A549 (cell line): Measurements from ENCODE around the gene LIN37. TPM values are rescaled to one million over a fixed set of nuclear protein-coding genes. Genes with fewer than 3 reads are reported as not detected.

Experiments
- ATAC-seq, 2 experiments: fragments of 200-7000 bp in 1 of 2; fragments of >200 bp in 1 of 2; cut with Nextera tagmentation in 1 of 2; cut with Tn5 transposase in 1 of 2; 3 replicates each; pipeline versions ENCODE4 v1.8.0 to v1.9.1; 2018 to 2020; ENCODE audit warnings: mild to moderate bottlenecking in 1 of 2, moderate library complexity in 1 of 2
- CTCF ChIA-PET: fragments of 300-600 bp; sonication (Branson Sonifier 250); formaldehyde crosslinking; extraction: SDS; loops from one replicate; lab custom pipeline; 2021; ENCODE audit warnings: antibody characterized with exemption, inconsistent platforms; lab: Yijun Ruan, JAX
- POLR2A ChIA-PET: fragments of 350-600 bp; formaldehyde crosslinking; extraction: SDS; loops from one replicate; lab custom pipeline; 2021; ENCODE audit warnings: antibody characterized with exemption, inconsistent platforms; lab: Yijun Ruan, JAX
- DNase-seq, 2 experiments: peaks; one replicate each; pipeline versions ENCODE4 v3.0.0 to v3.0.0-alpha.2; 2011 to 2016; ENCODE audit warnings: low read depth in 1 of 2, low spot score in 1 of 2
- FAIRE-seq: peaks from 2 replicates; lab custom pipeline; 2011; peaks lifted over from hg19 to GRCh38; lab: Jason Lieb, UNC
- H3K27ac ChIP-seq, 2 experiments: fragments of >200 bp; sonication (Bioruptor Twin); formaldehyde crosslinking; 3 replicates each; pipeline ENCODE4 v1.5.1; 2016 to 2017
- H3K4me1 ChIP-seq: fragments of >200 bp; sonication (Bioruptor Twin); formaldehyde crosslinking; 3 replicates; pipeline ENCODE4 v1.6.1; 2016
- H3K4me2 ChIP-seq: fragments of >200 bp; sonication (Bioruptor Twin); formaldehyde crosslinking; 3 replicates; pipeline ENCODE4 v1.6.1; 2016
- H3K4me3 ChIP-seq: fragments of >200 bp; sonication (Bioruptor Twin); formaldehyde crosslinking; 3 replicates; pipeline ENCODE4 v1.5.1; 2016
- H3K9me3 ChIP-seq: fragments of >200 bp; sonication (Bioruptor Twin); formaldehyde crosslinking; 3 replicates; pipeline ENCODE4 v1.6.1; 2016
- CEBPB ChIP-seq, 2 experiments: fragments of >200 bp in 1 of 2; sonication (Bioruptor Twin) in 1 of 2; formaldehyde crosslinking in 1 of 2; IDR thresholded peaks; 2 replicates each; pipeline ENCODE4 v1.6.1; 2012 to 2016
- CHD2 ChIP-seq: fragments of 150-350 bp; IDR thresholded peaks from 2 replicates; pipeline ENCODE4 v1.6.1; 2014; ENCODE audit warnings: low read length; ENCODE audit not compliant: partially characterized antibody
- EP300 ChIP-seq, 2 experiments: fragments of >200 bp; sonication (Bioruptor Twin); formaldehyde crosslinking; IDR thresholded peaks; 2 replicates in 1 of 2; 3 replicates in 1 of 2; pipeline ENCODE4 v1.6.1; 2016 to 2017
- FOSL2 ChIP-seq, 2 experiments: fragments of 450-650 bp in 1 of 2; fragments of >200 bp in 1 of 2; sonication (Bioruptor Twin) in 1 of 2; formaldehyde crosslinking; IDR thresholded peaks; 2 replicates each; pipeline versions ENCODE4 v1.5.0 to v1.6.1; 2016 to 2020; ENCODE audit warnings: mild to moderate bottlenecking in 1 of 2, moderate library complexity in 1 of 2
- GATA3 ChIP-seq: IDR thresholded peaks from 2 replicates; pipeline ENCODE4 v1.6.1; 2012; ENCODE audit warnings: borderline replicate concordance
- JUN ChIP-seq, 2 experiments: fragments of >200 bp; sonication (Bioruptor Twin); formaldehyde crosslinking; IDR thresholded peaks; 2 replicates in 1 of 2; 3 replicates in 1 of 2; pipeline ENCODE4 v1.6.1; 2016 to 2017
- MAX ChIP-seq: IDR thresholded peaks from 2 replicates; pipeline ENCODE4 v1.6.1; 2012
- MYC ChIP-seq: IDR thresholded peaks from 2 replicates; pipeline ENCODE4 v1.6.1; 2012; ENCODE audit warnings: mild to moderate bottlenecking, inconsistent platforms, low read length, improper control_type of control experiment, borderline replicate concordance
- PBX3 ChIP-seq: IDR thresholded peaks from 2 replicates; pipeline ENCODE4 v1.6.1; 2012
- PHF8 ChIP-seq: fragments of 200-600 bp; sonication (generic); IDR thresholded peaks from 2 replicates; pipeline ENCODE4 v1.6.1; 2016; ENCODE audit warnings: low read depth, mild to moderate bottlenecking, antibody characterized with exemption, moderate library complexity, borderline replicate concordance
- POLR2A ChIP-seq: IDR thresholded peaks from 2 replicates; pipeline ENCODE4 v1.6.1; 2012; ENCODE audit warnings: mild to moderate bottlenecking, low read length
- POLR2AphosphoS2 ChIP-seq: conservative IDR thresholded peaks from 2 replicates; pipeline ENCODE4 v1.6.1; 2012; ENCODE audit warnings: low read length, improper control_type of control experiment, inconsistent platforms
- RCOR1 ChIP-seq: fragments of 150-350 bp; IDR thresholded peaks from 2 replicates; pipeline ENCODE4 v1.6.1; 2014; ENCODE audit warnings: antibody characterized with exemption, low read length, low read depth
- RFX5 ChIP-seq: fragments of 450-650 bp; IDR thresholded peaks from 2 replicates; pipeline ENCODE4 v1.7.1; 2014; ENCODE audit warnings: antibody characterized with exemption, mild to moderate bottlenecking, moderate library complexity
- TP53 ChIP-seq: fragments of 250-450 bp; sonication (Bioruptor Pico); IDR thresholded peaks from 2 replicates; pipeline ENCODE4 v1.5.0; 2021; ENCODE audit warnings: mild to moderate bottlenecking, moderate library complexity
- ZFP36 ChIP-seq: fragments of 450-650 bp; IDR thresholded peaks from 2 replicates; pipeline ENCODE4 v1.6.1; 2014; ENCODE audit warnings: borderline replicate concordance; ENCODE audit not compliant: partially characterized antibody
- ZNF302 ChIP-seq: fragments of 250-450 bp; sonication (Bioruptor Pico); IDR thresholded peaks from 2 replicates; pipeline ENCODE4 v1.9.0; 2021; ENCODE audit warnings: inconsistent platforms, mild to moderate bottlenecking, moderate library complexity
- WGBS: methylation state at CpG from one replicate; pipeline ENCODE4 v1.1.6; 2017; ENCODE audit errors: missing lambda C conversion rate; 5-methylcytosine and 5-hydroxymethylcytosine counted together
- polyA minus RNA-seq: library from RNA; depleted of rRNA, polyadenylated mRNA; stranded (reverse); fragments of >200 nt; gene quantifications from 2 replicates; pipeline ENCODE4 v1.2.3, GENCODE V29; 2011; rRNA and poly(A)+ RNA removed
- polyA plus RNA-seq, 4 experiments: library from polyadenylated mRNA; depleted of rRNA in 3 of 4; stranded (reverse); fragments of >200 nt; fragmentation: RNase III in 1 of 4; extraction: RNeasy Plus Mini Kit Qiagen cat#74134 plus additional on column Dnase treatment in 1 of 4; gene quantifications; 2 replicates in 3 of 4; 3 replicates in 1 of 4; pipeline ENCODE4 v1.2.3, GENCODE V29; 2011 to 2017
- TF ChIP-seq, protein P1 (sequence below): fragments of 200-600 bp; sonication (generic); IDR thresholded peaks from 2 replicates; pipeline ENCODE4 v1.6.1; 2016; ENCODE audit warnings: antibody characterized with exemption, mild to moderate bottlenecking, moderate library complexity
- TF ChIP-seq, protein P2 (sequence below): fragments of 450-650 bp; IDR thresholded peaks from 2 replicates; pipeline ENCODE4 v1.6.1; 2014; ENCODE audit warnings: antibody characterized with exemption
- TF ChIP-seq, protein P3 (sequence below): fragments of >200 bp; sonication (Bioruptor Twin); formaldehyde crosslinking; IDR thresholded peaks from 3 replicates; pipeline ENCODE4 v1.6.1; 2016

Gene LIN37
- polyA plus RNA-seq (2011; rRNA removed) (8.1 and 11.5 TPM in 2 replicates), polyA plus RNA-seq (2017; fragmentation: RNase III; extraction: RNeasy Plus Mini Kit Qiagen cat#74134 plus additional on column Dnase treatment) (20.4 to 23.1 TPM (median 22.0 TPM) in 3 replicates), polyA minus RNA-seq (13.5 and 24.5 TPM in 2 replicates)
- 17.3 and 20.2 TPM in 2 replicates for polyA plus RNA-seq (2012; cell fraction: cytosol; rRNA removed)
- 66.8 and 67.2 TPM in 2 replicates for polyA plus RNA-seq (2012; cell fraction: nucleus; rRNA removed)

GRCh38 chr19:35748106-35749020 lies at the start of gene LIN37:
Gene LIN37, plus strand, starts transcription at chr19:35748576. Its CDS starts 149 bp downstream, at chr19:35748725.
- Histone ChIP-seq H3K9me3 (no peaks in the 10 kb centered on the region), H3K4me3 (peak within 1 kb of the TSS; percentile 75), H3K4me2 (peak within 1 kb of the TSS; percentile 94), H3K4me1 (peaks cover 28% of the 10 kb centered on the region), H3K27ac (peak within 1 kb of the TSS; percentile 76 to 87)
- peak; percentile 100 for DNase-seq
- ATAC-seq: peak; percentile 75 to 86
- ChIA-PET POLR2A (interaction anchor here (0.6 to 1.6 kb wide), 23 partner anchors 8 to 913 kb away, joined by 3 to 35 read pairs (median 4); partner anchors contain the start of genes APLP1, COX6B1, HSPB6 and POLR2I), CTCF (interaction anchor here (0.8 to 2.1 kb wide), 13 partner anchors 9 to 238 kb away, joined by 3 to 8 read pairs (median 3); partner anchors contain the start of gene HSPB6)
- TF ChIP-seq ZFP36: no peak
- TF ChIP-seq, protein P1, sequence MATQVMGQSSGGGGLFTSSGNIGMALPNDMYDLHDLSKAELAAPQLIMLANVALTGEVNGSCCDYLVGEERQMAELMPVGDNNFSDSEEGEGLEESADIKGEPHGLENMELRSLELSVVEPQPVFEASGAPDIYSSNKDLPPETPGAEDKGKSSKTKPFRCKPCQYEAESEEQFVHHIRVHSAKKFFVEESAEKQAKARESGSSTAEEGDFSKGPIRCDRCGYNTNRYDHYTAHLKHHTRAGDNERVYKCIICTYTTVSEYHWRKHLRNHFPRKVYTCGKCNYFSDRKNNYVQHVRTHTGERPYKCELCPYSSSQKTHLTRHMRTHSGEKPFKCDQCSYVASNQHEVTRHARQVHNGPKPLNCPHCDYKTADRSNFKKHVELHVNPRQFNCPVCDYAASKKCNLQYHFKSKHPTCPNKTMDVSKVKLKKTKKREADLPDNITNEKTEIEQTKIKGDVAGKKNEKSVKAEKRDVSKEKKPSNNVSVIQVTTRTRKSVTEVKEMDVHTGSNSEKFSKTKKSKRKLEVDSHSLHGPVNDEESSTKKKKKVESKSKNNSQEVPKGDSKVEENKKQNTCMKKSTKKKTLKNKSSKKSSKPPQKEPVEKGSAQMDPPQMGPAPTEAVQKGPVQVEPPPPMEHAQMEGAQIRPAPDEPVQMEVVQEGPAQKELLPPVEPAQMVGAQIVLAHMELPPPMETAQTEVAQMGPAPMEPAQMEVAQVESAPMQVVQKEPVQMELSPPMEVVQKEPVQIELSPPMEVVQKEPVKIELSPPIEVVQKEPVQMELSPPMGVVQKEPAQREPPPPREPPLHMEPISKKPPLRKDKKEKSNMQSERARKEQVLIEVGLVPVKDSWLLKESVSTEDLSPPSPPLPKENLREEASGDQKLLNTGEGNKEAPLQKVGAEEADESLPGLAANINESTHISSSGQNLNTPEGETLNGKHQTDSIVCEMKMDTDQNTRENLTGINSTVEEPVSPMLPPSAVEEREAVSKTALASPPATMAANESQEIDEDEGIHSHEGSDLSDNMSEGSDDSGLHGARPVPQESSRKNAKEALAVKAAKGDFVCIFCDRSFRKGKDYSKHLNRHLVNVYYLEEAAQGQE: peak; percentile 92
- TF ChIP-seq POLR2AphosphoS2: 0 out of 2 replicates have a peak, but pooled peaks have one; percentile 55
- peak; percentile 98 for TF ChIP-seq CHD2
- peak; percentile 87 for TF ChIP-seq MAX
- TF ChIP-seq, protein P2, sequence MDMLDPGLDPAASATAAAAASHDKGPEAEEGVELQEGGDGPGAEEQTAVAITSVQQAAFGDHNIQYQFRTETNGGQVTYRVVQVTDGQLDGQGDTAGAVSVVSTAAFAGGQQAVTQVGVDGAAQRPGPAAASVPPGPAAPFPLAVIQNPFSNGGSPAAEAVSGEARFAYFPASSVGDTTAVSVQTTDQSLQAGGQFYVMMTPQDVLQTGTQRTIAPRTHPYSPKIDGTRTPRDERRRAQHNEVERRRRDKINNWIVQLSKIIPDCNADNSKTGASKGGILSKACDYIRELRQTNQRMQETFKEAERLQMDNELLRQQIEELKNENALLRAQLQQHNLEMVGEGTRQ: 0 out of 2 replicates have a peak, but pooled peaks have one; percentile 41
- TF ChIP-seq TP53: peak; percentile 92
- TF ChIP-seq GATA3: peak; percentile 28; the same call in 1 of the 2 replicates
- TF ChIP-seq ZNF302 (CRISPR knock-in tag): no peak
- peak; percentile 88 for TF ChIP-seq POLR2A
- TF ChIP-seq FOSL2 (IDR thresholded peaks at IDR 0.05): no peak
- TF ChIP-seq FOSL2 (CRISPR knock-in tag; IDR thresholded peaks at IDR 0.05): no peak
- TF ChIP-seq, protein P3, sequence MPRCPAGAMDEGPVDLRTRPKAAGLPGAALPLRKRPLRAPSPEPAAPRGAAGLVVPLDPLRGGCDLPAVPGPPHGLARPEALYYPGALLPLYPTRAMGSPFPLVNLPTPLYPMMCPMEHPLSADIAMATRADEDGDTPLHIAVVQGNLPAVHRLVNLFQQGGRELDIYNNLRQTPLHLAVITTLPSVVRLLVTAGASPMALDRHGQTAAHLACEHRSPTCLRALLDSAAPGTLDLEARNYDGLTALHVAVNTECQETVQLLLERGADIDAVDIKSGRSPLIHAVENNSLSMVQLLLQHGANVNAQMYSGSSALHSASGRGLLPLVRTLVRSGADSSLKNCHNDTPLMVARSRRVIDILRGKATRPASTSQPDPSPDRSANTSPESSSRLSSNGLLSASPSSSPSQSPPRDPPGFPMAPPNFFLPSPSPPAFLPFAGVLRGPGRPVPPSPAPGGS: peak; percentile 53; the same call in 1 of the 3 replicates
- peak; percentile 95 for TF ChIP-seq PHF8
- peak; percentile 36; the same call in 1 of the 2 replicates for TF ChIP-seq RFX5
- no peak for TF ChIP-seq EP300 (IDR thresholded peaks at IDR 0.05)
- peak; percentile 100 for TF ChIP-seq PBX3
- no peak for TF ChIP-seq RCOR1
- peak; percentile 84 to 87 for TF ChIP-seq JUN (IDR thresholded peaks at IDR 0.05)
- TF ChIP-seq MYC: peak; percentile 43; the same call in 1 of the 2 replicates
- TF ChIP-seq CEBPB (IDR thresholded peaks at IDR 0.05): peak; percentile 96 to 99
- FAIRE-seq: peak; percentile 100
- WGBS: 2% methylated on average over 45 of the region's 45 CpGs
